HuH-7.5 (cell line): Measurements from ENCODE around the gene ANKH.

Experiments
- DNase-seq: peaks from one replicate; pipeline ENCODE4 v3.0.0; 2011; ENCODE audit warnings: low spot score

The ANKH gene

DNA sequence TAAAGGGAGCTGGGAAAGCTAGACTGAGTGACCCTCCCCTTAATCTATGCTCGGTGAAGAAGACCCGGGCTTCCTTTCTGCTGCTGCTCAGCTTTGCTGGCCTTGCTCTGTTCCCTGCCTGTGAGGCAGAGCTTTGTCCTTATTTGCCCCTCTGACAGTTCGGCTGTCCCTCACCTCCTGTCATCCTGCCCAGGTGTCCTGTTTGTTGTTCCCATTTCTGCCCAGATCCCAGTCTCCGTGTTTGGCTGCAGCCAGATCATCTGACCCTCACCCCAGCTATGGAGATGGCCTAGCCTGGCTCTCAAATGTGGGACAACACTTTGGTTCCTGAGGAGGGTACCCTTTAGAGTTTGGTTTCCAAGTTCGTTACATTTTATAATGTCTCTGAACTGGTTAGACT is 186.8 kb downstream of the ANKH start:
- DNase-seq: no peak

DNA sequence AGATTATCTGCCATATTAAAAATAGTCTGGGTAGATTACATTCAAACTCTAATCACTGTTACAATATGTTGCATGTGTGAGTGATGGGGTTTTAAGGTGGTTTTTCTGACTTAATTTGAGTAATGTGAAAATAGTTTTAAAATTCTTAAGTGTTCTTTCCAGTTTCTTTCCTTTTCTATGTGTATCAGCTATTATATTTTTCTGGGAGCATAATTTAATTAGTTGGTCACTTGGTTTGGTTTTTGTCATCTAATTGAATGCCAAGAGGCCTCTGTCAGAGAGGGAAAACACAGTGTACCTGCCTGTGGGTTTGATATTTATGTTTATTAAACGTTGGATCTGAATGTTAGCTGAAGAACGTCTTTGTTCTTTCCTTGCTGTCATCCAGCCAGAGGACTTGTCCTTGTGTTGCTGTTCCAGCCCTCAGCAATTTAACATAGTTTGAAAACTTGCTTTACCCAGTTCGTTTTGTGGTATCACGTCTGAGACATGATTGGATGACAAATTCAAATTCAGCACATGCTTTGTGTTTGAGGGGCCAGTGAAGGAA is 187.6 kb downstream of the ANKH start:
- no peak for DNase-seq

DNA sequence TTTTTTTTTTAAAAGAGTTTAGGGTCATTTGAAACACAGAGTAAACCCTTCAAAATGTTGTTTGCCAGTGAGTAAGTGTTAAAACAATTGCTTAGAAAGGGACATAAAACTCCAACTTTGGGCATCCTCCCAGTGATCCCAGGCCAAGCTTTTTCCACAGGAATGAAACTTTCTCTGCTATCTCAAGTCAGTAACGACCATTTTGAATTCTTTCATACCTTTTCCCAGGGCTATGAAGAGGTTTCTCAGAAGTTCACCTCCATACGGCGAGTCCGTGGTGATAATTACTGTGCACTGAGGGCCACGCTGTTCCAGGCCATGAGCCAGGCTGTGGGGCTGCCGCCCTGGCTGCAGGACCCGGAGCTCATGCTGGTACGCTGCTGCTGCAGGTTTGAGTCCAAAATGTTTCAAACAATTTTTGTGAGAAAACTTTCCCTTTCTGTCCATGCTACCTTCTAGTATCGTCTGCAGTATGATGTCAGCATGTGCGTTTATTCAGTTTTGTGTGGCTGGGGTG is 190.3 kb downstream of the ANKH start:
- DNase-seq: no peak

DNA sequence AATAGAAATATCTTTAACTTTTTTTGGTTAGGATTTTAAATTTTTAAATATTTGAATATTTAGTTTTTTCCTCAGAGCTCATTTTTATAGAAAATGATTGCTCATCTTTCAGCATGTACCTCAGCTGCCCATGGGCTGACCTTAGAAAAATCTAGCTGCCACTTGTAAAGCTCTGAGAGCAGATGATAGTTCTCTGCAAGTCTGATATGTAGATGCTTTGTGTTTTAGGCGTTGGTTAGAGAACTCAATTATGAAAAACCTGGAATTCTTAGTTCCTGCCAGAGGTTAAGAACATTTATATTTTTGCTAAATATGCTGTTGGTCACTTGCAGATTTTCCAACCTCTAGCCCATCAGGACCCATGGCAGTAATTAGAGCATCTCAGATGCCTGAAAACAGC is 192.0 kb downstream of the ANKH start:
- DNase-seq: no peak

DNA sequence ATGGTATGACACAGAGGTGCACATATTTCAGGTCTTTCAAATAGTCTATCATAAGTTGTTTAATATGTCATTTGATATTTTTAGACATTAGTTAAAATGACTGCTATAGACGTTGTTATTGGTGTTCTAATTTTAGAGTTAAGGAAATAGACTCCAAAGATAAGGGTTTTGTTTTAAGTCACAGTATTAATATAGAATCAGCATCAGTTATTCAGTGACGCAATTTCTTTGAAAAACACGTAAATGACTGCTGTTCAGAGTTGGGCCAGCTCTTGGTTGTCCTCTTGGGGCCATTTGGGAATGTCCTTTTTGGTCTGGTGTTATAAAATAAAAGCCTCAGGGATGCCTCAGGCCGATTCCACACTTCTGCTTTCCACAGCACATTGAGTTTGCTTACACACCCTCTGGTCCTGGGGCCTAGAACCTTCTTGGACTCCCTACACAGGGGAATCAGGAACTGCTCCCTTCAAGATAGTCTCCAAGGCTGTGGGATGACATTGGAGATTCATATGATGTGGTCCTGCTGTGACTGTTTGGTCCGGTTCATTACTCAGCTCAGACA is 192.7 kb downstream of the ANKH start:
- DNase-seq: no peak

DNA sequence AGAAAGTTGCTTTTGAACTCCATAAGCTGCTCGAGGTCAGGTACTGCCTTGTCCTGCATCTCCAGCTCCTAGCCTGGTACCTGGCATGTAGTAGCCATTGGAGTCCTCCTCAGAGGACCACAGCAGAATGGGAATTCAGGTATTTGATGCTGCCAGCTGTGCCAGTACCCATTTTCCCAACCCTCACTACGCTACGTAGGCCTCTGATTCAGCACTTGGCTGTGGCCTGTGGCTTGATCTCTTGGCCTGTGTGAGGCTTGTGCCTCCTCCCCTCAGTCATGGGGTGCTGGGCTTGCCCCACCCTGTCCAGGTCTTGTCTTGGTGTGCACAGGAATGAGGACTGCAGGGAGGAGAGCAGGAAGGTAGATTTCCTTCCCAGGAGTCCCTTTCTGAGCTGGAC is 195.3 kb downstream of the ANKH start:
- DNase-seq: no peak

DNA sequence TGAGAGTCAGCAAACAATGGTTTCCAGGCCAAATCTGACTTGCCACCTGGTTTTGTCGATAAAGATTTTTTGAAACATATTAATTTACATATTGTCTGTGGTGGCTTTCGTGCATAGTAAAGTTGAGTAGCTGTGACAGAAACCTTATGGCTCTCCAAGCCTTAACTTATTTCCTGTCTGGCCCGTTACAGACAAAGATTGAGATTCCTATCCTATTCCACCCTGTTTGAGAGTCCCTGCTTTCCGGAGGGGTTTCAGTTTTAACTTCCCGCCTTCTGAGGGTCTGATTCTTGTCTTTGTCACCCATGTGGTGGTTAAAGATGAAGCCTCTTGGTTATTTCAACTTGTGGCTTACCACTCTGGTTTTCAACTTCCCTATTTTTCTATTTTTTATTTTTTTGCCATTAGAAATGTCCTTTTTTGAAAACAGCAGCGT is 195.7 kb downstream of the ANKH start:
- DNase-seq: no peak

DNA sequence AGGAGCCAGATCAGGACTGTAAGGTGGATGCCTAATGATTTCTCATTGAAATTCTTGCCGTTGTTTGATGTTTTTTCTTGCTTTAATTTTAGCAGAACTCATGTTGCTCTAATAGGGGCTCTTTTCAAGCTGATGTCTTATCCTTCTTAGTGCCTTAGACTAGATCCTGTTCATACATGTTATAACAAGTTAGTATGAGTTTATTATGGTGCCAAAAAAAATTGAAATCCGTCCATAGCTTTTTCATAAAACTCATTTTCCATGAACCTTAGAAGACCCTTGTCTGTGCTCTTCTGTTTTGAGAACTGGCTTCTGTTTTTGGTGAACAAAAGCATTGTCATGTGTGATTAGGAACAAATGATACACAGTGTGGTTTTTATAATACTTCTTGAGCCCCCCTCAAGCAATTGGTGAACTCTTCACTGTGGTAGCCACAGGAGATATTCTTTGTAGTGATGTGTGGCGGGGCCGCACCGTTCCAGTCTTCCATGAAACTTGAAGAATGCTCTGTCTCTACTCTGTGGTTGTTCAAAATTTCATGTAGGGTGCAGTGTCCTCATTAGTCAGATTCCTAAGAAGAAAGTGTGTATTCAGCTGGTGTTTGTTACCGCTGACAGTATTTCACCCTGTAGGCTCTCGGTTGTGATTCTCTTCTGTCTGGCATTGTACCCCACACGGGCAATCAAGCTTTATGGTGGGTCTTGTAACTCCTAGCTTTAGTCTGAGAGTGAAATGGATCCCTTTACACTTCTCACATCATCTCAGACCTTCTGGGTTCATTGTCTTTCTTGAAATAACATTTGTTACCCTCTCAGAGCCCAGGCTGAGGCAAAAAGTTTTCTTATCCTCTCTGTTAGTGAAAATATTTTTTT is 196.4 kb downstream of the ANKH start:
- DNase-seq: no peak

DNA sequence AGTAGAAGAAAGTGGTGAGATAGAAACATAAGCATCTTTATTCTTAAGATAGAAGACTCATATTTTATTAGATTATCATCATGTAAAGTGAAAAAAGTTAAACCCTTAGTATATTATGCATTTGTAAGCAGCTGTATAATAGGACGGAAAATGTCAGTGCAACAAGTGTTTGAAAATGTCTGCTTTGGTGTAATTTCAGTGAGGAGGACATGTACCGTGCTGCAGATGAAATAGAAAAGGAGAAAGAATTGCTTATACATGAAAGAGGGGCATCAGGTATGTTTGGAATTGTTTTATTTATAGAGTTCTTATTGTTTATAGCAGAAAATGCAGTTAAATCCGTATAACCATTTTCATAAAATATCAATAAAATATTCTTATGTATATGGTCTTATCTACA is 198.1 kb downstream of the ANKH start:
- no peak for DNase-seq

DNA sequence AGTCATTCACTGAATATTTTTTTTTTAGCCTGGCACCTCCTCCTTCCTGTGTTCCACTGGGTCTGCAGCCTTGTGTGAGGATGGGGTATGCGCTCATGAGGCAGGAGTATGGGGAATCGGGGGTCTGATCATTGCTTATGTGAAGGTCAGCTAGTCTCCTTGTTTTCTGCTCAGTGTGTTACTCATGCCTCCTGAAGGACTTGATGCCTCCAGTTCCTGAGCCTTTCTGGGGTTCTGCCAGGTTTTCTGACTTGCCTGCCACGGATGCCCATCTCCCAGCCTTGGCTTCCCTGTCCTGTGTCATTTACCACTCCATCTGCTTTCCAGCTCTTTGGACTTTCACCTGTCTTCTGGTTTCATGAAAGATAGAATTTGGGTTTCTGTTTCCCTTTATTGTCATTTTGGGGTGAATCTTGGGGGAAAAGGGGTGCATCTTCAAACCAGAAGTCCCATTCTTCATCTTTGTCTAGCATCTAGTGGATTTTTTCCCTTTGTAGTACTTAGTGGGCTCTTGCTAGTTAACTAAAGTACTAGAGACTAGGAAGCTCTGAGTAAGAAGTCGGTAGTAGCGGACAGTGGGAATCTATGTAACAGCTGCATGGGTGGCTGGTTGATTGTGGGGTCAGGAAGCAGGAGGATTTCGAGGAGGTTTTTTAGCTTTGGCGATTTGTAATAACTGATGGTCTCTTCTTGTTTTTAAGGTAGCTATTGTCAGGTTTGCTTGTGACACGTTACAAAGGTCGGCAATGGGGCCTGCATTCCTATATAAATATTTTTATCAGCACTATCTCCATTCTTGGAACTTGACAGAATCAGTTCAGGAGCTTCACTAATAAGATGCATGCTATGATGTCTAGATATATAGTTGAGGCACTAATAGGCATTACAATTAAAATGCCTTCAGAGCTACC is 198.8 kb downstream of the ANKH start:
- no peak for DNase-seq

DNA sequence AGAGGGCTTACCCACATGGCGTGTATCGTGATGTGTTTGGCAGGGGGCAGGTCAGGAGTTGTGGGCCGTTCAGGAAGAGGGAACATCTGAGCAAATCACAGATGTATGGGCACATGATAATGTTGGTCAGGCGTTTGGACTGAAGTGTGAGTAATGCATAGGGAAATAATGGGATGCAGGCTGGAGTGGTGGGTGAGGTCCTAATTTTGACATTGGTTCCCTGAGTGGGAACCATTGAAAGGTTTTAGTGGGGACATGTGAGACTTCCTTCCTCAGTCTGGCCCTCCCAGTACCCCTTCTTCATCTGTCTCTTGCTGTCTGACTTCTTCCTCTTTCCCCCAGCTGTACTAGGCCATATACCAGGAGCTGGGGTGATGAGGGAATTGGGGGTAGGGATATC is 199.5 kb downstream of the ANKH start:
- no peak for DNase-seq

DNA sequence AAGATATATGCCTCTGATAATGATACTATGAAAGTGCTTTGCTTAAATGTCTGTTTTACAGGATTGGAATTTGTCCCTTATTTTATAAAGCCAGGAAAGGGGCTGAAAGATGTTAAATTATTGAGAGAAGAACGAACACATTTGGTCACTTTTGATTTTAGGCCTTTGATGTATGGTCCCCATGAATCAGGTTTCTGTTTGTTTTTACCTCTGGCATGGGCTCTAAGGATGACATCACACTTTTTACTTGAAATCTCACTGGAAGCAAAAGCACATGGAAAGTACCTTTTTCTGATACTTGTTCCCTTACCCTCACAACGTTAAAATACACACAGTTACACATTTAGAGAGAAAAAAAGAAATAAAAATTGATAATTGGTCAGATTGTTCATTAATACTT is 200.2 kb downstream of the ANKH start:
- DNase-seq: no peak

DNA sequence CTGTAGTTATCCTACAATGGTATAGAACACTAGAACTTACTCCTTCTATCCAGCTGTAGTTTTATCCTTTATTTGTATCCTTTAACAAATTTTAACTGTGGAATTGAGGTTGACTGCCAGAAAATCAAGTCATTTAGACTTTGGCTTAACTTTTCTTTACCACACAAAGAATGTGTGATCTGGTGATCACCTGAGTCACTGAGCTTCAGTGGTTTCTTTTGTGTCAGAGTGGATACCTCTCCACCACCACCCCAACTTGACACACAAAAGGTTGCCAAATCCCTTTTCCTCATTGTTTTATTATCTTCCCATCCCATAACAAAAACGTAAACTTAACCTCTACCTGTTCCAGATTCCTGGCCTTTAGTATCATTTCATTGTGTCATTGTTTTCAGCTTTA is 201.6 kb downstream of the ANKH start:
- no peak for DNase-seq

DNA sequence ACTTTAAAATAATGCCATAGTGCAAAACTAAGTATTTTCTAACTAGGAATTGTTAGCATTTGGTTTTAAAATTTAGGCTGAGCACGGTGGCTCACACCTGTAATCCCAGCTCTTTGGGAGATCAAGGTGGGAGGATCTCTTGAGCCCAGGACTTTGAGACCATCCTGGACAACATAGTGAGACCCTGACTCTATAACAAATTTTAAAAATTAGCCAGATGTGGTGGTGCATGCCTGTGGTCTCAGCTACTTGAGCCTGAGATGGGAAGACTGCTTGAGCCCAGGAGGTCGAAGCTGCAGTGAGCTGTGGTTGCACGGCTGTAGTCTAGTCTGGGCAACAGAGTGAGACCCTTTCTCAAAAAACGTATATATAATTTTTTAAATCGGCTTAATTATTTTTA is 202.2 kb downstream of the ANKH start:
- DNase-seq: no peak

DNA sequence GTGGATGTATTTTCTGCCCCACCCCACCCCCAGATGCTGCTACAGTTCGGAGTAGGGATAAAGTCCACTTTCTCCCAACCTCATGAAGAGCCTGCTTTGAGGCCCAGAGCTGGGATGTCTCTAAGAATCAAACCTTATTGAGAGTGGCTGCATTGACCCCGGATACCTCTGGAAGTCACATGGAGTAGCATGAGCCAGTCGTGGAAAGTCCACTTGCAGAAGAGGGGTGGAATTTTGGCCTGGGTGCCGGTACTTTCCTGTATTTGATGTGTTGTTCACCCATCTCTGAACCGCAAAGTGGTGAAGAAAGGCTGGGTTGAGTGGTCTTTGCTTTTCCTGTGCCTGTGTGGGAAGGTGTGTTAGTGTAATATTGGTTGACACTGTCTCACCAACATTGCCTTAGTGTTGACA is 203.4 kb downstream of the ANKH start:
- DNase-seq: no peak

DNA sequence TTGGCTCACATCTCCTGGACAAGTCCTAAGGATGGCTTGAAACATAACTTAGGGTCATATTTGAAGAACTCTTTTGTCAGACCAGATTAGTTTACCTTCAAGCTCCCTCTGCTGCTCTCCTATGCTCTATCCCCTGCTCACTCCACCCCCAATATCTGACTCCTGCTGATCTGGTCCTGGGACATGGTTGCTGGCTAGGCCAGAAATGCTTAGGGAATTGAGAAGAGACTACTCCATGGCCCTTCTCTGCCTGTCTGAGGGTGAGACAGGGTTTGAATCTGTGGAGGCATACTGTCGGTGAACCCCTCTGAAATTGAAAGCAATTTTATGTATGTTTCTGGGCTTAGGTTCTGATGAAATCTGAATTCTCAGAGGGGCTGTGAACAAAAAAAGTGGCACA is 203.8 kb downstream of the ANKH start:
- DNase-seq: no peak

DNA sequence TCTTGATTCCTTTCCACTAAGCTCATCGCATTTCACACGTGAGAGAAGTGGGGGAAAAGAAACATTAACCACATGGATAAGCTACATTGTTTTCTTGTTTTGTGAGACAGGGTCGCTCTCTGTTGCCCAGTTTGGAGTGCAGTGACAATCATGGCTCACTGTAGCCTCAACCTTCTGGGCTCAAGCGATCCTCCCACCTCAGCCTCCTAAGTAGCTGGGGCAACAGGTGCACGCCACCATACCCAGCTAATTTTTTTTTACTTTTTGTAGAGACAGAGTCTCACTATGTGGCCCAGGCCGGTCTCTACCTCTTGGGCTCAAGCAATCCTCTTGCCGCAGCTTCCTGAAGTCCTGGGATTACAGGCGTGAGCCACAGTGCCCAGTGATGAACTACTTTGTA is 204.3 kb downstream of the ANKH start:
- no peak for DNase-seq

DNA sequence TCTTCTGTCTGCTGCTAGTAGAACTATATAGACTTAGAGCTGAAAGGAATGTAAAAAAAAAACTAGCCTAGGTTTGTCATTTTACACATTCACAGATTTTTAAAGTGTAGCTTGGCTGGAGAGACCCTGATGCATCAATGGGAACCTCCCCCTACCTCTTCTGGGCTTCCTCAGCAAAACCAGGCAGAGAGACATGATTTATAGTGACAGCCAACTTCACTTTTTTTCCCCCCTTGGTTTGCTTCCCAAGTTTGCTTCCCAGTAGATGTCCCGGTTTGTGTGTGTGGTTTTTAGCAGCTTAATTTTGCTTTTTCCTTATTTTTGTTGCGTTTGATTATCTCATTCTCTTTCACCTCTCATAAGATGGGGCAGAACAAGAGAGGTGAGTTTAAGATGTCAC is 205.2 kb downstream of the ANKH start:
- DNase-seq: no peak

DNA sequence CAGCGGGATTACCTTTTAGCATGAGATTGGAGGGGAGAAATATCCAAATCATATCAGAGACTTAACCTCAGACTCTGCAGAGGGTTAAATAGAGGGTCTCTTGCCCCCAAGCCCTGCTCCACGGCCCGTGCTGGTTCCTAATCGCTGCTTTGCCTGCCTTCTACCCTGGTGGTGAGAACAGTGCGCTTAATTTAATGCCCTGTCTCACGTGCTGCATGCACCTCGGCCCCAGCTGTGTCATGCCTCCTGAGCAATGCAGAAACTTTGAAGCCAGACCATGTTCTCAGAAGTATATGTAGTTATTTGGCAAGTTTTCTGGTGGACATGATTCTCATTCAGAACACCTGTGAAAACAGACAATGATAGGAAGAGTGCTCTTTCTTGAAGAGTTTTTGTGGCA is 205.6 kb downstream of the ANKH start:
- peak; percentile 34 for DNase-seq

DNA sequence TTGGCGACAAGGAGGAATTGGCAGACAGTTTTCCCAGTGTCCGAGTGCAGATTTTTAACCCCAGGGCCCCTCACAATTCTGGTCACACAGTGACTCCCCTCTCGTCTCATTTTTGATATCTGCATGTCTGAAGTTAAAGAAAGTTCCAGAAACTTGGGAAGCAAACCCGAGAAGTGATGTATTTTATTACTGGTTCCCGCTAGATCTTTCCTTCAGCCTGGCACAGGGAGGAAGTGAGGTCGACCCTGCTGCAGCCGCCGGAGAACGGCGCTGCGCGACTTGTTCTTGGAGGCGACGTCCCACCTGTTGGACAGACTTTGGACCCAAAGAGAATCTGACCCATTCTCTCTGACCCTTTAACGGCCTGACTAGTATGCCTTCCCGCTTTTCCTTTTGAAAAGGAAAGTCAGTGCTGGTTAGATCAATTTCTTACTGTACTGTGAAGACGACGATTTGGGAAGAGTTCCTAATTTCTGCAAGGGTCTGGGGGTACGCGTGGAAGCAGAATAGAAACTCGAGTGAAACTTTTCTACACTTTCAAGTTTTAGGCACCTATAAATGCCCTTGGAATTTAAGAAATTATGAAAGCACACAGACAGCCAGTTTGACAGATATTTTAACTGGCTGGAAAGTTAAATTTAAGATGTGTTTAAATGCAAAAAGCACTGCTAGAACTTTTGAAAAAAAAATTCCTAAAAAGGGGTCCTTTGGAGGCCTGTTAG is 206.3 kb downstream of the ANKH start:
- DNase-seq: peak; percentile 43

DNA sequence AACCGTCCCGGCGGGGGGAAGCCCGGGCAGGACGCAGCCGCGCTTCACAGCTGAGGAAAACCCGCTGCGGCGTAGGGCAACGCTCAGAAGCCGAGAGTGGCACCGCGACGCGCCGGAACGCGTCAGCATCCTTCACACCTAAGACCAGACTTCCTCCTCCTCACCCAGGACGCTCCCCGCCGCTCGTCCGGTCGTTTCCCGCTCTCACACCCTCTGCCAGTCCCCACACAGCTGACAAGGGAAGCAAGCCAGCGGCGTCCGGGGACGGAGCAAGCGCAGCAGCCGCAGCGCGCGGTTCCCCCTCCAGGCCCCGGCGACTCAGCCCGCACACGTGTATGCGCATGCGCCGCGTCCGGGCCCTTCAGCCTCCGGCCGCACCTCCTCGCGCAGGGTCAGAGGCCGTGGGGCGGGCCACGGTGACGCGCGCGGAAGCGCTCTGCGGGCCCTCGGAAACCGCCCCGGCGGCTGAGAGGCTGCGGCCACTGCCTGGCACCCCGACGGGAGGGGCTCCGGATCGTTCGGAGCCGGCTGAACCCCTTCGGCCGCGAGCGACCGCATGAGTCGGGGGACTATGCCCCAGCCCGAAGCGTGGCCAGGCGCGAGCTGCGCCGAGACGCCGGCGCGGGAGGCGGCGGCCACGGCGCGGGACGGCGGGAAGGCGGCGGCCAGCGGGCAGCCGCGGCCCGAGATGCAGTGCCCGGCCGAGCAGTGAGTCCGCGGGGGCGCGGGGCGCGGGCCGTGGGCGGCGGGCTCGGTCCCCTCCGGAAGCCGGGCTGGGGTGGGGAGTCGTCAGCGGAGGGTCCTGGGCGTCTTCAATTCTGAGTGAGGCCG is 207.1 kb downstream of the ANKH start, which contains the start of gene OTULIN:
Gene OTULIN, plus strand, starts transcription at position 449 of the 831 bp plus-strand sequence. Its CDS starts 108 bp downstream, at position 557.
- peak; percentile 88 for DNase-seq
